Hypothalamus (tissue), 51 donors: ENCODE data around the gene EXOC1.

Experiments
- DNase-seq, 51 donors: peaks; one replicate each; lab custom pipeline; 2025; lab: John Stamatoyannopoulos, UW

EXOC1 gene

GRCh38 chr4:55849724-55850123 lies 3.7 kb upstream of the EXOC1 start:
- no peak for DNase-seq

GRCh38 chr4:55851885-55852284 lies 1.6 kb upstream of the EXOC1 start:
- no peak for DNase-seq

- DNase-seq = peak in 1 of 51 donors; percentile 12
These were observed 681 bp downstream of the EXOC1 start for GRCh38 chr4:55854129-55854528.

- no peak for DNase-seq
These were observed 4.1 kb downstream of the EXOC1 start for GRCh38 chr4:55857586-55857985.

- DNase-seq = no peak
These were observed 6.3 kb downstream of the EXOC1 start for GRCh38 chr4:55859711-55860110.

GRCh38 chr4:55864577-55865223 lies 11.3 kb downstream of the EXOC1 start:
- DNase-seq = no peak

- DNase-seq = no peak
These were observed 11.9 kb downstream of the EXOC1 start for GRCh38 chr4:55865228-55865806.

- no peak for DNase-seq
These were observed 13.0 kb downstream of the EXOC1 start for GRCh38 chr4:55866290-55866907.

- peak in 9 of 51 donors; percentile 0 to 12 (median 5) for DNase-seq
These were observed 13.6 kb downstream of the EXOC1 start for GRCh38 chr4:55866973-55867574.

GRCh38 chr4:55868581-55869090 lies 15.2 kb downstream of the EXOC1 start:
- DNase-seq = no peak

- DNase-seq = no peak
These were observed 17.9 kb downstream of the EXOC1 start for GRCh38 chr4:55871299-55871800.

GRCh38 chr4:55874831-55875230 lies 21.4 kb downstream of the EXOC1 start:
- no peak for DNase-seq

GRCh38 chr4:55876387-55876786 lies 22.9 kb downstream of the EXOC1 start:
- no peak for DNase-seq

- no peak for DNase-seq
These were observed 25.8 kb downstream of the EXOC1 start for GRCh38 chr4:55879224-55879623.

GRCh38 chr4:55880652-55881280 lies 27.3 kb downstream of the EXOC1 start:
- DNase-seq = no peak

GRCh38 chr4:55884093-55884850 lies 30.8 kb downstream of the EXOC1 start:
- no peak for DNase-seq

- DNase-seq = no peak
These were observed 31.4 kb downstream of the EXOC1 start for GRCh38 chr4:55884851-55885219.

GRCh38 chr4:55887594-55887993 lies 34.1 kb downstream of the EXOC1 start:
- DNase-seq = no peak

GRCh38 chr4:55892156-55892555 lies 38.7 kb downstream of the EXOC1 start:
- DNase-seq = no peak

GRCh38 chr4:55896622-55897021 lies 43.2 kb downstream of the EXOC1 start:
- no peak for DNase-seq
